ENCODE data around the gene C12orf57.

DNA sequence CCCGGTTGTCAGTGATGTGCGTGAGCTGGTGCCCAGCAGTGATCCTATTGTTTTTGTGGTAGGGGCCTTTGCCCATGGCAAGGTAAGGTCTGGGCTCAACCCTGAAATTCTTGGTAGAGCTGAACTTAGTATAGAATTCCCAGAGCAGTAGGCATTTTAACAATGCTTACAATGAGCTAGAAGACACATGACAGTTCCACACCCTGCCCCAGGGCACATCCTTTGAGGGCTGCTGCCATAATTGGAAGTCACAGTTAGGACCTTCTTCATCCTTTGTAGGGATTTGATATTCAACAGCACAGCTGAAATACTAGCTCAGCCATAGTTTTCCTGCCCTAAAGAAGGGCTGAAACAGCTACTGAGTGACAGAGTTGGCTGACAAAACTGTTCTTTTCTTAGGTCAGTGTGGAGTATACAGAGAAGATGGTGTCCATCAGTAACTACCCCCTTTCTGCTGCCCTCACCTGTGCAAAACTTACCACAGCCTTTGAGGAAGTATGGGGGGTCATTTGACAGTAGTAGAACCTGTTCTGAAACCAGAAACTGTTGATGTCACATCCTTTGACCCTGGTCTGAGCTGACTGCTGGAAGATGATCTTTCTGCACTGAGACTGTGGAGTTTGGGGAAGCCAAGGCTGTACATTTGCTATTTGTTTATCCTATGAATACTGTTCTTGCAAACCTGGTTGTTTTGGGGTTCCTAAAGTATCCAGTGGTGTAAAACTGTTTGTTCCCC, 31.6 kb downstream of the C12orf57 start:
- no peak for TF ChIP-seq CTCF (IDR thresholded peaks at IDR 0.05; ENCODE audit: poor library complexity)
- TF ChIP-seq EZH2phosphoT487 (IDR thresholded peaks at IDR 0.05; ENCODE audit: low read depth, severe bottlenecking, unreplicated experiment): no peak
- no peak for TF ChIP-seq EZH2 (IDR thresholded peaks at IDR 0.05; ENCODE audit: borderline replicate concordance)

Data from hepatocyte (in vitro differentiated cells).